T-helper 22 cell (primary cell): ENCODE results near the gene RGP1.

Source experiments
- DNase-seq: peaks from one replicate; pipeline ENCODE4 v3.0.0-alpha.2; 2020; ENCODE audit warnings: low read depth

RGP1 gene

DNA sequence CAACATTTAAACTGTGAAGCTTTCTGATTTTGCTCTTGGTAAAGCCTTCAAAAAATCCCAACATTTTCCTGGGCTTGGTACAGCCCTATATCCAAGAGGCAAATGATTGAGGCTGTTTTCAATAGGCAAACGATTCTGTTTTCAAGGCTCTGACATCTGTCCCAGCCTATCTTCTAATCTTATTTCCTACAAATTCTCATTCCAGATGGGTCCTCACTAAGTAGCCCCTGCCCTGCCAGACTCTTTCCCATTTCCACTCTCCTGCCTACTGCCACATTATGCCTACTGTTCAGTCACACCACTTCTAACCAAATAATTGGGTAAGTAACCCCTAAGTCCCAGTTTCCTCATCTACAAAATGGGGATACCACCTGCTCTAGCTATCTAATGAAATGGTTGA lies 3.5 kb upstream of the RGP1 start:
- no peak for DNase-seq

- no peak for DNase-seq
Observed at GRCh38 chr9:35746583-35746982, 2.5 kb upstream of the RGP1 start.

- no peak for DNase-seq
Observed at GRCh38 chr9:35748242-35748857, 737 bp upstream of the RGP1 start.

DNA sequence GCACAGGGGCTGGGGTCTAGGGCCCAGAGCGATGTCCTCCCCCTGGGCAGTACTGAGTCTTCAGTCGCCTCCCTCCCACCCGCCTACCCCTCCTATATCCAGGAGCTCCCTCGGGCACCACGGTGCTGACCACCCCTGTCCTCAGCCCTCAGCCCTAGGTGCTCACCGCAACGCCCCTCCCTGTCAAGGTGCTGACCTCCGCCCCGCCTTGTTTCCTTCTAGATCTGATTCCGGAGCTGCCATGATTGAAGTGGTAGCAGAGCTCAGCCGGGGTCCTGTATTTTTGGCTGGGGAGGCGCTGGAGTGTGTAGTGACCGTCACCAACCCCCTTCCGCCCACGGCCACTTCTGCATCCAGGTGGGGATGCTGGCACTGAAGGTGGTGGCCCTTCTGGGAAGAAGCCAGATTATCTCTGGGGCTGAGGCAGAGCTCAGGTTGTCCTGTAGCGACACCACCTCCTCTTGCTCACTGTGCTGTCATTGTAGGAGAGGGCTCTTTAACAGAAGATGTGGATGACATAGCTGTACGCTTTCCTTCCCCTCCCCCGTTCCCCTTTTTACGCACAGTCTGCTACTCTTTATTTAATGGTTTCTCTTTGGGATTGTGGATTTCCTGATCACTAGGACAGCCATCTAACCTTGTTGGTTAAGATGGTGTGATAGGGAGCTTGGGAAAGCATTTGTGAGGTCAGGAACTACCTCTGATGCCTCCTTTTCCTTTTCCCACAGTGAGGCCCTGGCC lies 598 bp downstream of the RGP1 start:
- DNase-seq: no peak

GRCh38 chr9:35750256-35750531 lies 1.1 kb downstream of the RGP1 start:
- no peak for DNase-seq

GRCh38 chr9:35753466-35753865 lies 4.4 kb downstream of the RGP1 start:
- no peak for DNase-seq

- no peak for DNase-seq
Observed at GRCh38 chr9:35754264-35754663, 5.2 kb downstream of the RGP1 start, which contains the start of gene MSMP. Gene MSMP, minus strand, starts transcription at chr9:35754276. Its CDS starts 147 bp downstream, at chr9:35754129.

- DNase-seq: no peak
Observed at GRCh38 chr9:35755071-35755470, 6.0 kb downstream of the RGP1 start.

DNA sequence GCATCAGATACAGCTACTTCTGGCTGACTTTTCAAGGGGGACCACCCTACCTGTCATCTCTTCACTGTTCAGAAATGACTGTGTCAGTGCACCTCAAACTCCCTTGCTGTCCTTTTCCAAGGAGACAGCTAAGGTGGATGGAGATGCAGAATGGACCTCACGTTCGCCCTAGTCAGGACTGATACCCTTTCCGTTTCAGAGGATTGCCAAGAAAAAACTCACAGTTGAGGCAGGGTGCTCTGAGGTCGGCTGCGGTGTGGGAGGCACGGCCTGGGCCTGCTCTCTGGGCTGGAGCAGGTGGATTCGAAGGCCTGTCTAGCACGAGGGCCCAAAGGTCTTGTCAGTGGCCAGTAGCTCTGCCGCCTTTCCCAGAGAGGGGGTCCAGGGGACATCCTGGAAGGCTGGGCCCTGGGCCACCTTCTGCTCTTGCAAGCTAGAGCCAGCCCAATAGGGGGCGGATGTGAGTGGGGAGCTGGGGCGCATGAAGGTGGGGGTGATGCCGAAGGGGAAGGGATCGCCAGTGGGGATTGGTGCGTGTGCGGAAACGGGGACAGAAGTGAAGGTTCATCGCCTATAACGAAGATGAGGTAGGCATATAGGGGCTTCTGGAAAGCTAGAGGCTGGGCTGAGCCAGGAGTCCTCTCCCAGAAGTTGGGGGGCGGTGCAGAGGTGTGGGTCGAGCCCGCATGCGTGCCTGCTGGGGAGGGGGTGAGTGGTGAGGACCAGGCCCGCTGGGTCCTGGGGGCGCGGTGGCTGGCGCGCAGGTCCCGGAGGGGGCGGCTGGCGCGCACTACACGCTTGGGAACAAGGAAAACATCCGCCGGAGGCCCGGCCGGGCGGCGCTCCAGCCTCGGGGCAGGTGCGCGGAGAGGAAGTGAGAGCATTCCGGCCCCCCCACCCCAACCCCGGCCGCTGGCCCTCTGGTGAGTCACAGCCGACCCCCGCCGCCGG lies 7.5 kb downstream of the RGP1 start:
- DNase-seq: peak; percentile 41

GRCh38 chr9:35757226-35757891 lies 8.3 kb downstream of the RGP1 start:
- DNase-seq: no peak

- DNase-seq: no peak
Observed at GRCh38 chr9:35757892-35758275, 8.8 kb downstream of the RGP1 start.

- DNase-seq: no peak
Observed at GRCh38 chr9:35758475-35759050, 9.5 kb downstream of the RGP1 start.

DNA sequence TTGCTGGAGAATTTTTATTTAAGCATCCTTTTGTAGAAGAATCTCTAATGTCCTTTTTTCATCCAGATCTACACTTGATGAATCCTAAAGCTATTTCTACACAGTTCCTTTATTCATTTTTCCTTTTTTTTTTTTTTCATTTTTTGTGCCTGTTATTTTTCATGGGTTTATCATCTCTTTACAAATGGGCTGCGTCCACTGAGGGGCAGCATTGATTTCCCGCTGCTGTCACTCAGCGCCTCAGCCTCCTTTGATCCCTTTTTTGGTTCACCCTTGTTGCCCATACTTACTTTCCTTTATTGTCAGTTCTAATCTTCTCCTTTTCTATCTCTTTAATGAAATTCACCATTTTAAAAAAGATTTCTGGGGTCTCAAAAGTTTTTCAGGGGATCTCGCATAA lies 10.7 kb downstream of the RGP1 start:
- no peak for DNase-seq

- no peak for DNase-seq
Observed at GRCh38 chr9:35760651-35761050, 11.6 kb downstream of the RGP1 start.

DNA sequence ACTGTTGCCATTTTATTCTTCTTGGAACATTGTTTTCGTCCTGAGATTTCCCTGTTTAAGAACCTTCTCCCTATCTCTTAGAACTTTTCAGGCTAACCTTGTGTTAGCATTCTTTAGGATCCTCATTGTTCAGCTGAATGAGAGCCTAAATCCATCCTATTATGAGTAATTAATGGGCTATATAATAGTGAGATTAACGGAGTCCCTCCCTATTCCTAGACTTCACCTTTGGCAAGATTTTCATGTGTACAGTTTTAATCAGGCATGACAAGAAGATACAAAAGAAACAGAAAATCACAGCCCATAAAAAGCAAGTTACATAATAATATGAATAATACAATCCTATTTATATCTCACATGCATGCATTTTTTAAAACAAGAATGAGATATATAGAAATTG lies 14.1 kb downstream of the RGP1 start:
- no peak for DNase-seq

DNA sequence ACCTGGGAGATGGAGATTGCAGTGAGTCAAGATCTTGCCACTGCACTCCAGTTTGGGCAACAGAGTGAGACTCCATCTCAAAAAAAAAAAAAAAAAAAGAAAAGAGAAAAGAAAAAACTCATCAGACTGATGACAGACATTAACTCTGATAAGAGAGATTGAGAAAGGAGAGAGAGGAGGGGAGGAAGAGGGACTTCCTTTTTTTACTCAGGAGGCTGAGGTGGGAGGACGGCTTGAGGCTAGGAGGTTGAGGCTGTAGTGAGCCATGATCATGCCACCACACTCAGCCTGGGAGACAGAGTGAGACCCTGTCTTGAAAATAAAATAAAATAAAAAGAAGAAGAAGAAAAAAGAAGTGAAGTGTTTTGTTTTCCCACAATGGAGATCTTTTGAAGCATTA lies 14.7 kb downstream of the RGP1 start:
- no peak for DNase-seq

- no peak for DNase-seq
Observed at GRCh38 chr9:35766997-35767396, 17.9 kb downstream of the RGP1 start.

GRCh38 chr9:35767458-35767857 lies 18.4 kb downstream of the RGP1 start:
- DNase-seq: no peak

GRCh38 chr9:35769763-35770162 lies 20.7 kb downstream of the RGP1 start:
- no peak for DNase-seq

DNA sequence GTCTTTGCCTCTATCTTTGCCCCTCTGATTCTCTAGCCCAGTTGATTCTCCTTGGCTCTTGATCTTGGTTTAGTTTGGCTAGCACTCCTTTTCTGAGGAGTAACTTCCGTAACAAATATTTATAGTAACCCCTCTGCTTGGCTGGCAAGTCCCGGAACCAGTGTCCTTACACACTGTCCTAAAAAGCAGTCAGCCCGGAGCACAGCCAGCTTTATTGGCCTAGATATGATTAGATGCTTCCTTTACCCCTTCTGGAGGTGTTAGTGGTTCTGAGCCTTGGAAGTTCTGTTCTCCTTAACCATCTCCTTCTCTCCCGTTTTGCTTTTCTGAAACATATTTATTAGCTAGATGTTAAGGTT lies 22.0 kb downstream of the RGP1 start:
- DNase-seq: no peak

GRCh38 chr9:35771534-35771933 lies 22.4 kb downstream of the RGP1 start:
- DNase-seq: no peak

DNA sequence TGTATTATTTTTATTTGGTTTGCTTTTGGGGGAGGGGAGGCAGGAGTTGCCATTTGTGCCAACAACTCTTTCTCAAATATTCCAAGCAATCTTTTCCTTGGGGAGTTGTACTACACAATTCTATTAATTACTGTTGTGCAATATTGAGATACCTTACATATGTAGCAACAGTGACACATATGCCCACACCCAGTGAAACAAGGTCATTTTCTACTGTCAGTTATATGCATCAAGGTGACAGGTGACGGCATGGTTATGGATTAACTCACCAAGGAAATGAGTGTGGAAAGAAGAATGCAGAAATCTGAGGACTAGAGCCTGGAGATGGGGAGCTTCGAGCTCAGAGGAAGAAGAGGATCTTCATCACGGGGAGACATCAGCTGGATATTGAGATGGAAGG lies 22.9 kb downstream of the RGP1 start:
- DNase-seq: no peak
